SK-N-SH treated with all-trans-retinoic acid at 6 μM for 48 hours (cell line): ENCODE data around the gene BLM.

Experiments
- BACH2 ChIP-seq: fragments of 250-450 bp; sonication (Bioruptor Pico); IDR thresholded peaks from 2 replicates; pipeline ENCODE4 v1.9.0; 2021; ENCODE audit warnings: mild to moderate bottlenecking, borderline replicate concordance
- OSR1 ChIP-seq: fragments of 250-450 bp; sonication (Bioruptor Pico); IDR thresholded peaks from 2 replicates; pipeline ENCODE4 v1.8.0; 2022; ENCODE audit warnings: moderate library complexity, mild to moderate bottlenecking, inconsistent platforms
- ZC3H10 ChIP-seq: fragments of 250-450 bp; sonication (Bioruptor Pico); IDR thresholded peaks from 2 replicates; pipeline ENCODE4 v1.5.1; 2021; ENCODE audit warnings: mild to moderate bottlenecking, moderate library complexity
- ZFP3 ChIP-seq: fragments of 250-450 bp; sonication (Bioruptor Pico); IDR thresholded peaks from 2 replicates; pipeline ENCODE4 v1.5.0; 2020; ENCODE audit warnings: mild to moderate bottlenecking, moderate library complexity
- TF ChIP-seq, protein P1 (sequence below): fragments of 250-450 bp; sonication (Bioruptor Pico); IDR thresholded peaks from 2 replicates; pipeline ENCODE4 v1.8.0; 2020; ENCODE audit warnings: mild to moderate bottlenecking, moderate library complexity, borderline replicate concordance

DNA sequence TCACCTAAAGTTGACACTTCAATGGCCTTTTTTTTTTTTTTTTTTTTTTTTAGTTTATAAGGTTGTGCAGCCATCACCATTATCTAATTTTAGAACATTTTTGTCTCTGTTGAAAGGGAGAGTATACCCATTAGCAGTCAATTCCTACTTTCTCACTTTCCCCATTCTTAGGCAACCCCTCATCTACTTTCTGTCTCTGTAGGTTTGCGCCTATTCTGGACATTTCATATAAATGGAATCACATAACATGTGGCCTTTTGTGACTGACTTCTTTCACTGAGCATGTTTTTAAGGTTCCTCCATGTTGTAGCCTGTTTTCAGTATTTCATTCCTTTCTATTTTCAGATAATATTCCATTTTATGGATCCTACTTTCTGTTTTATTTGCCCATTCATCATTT lies 56.3 kb downstream of the BLM start:
- TF ChIP-seq OSR1 (CRISPR knock-in tag) (no peak), ZFP3 (no peak), BACH2 (CRISPR knock-in tag) (no peak), ZC3H10 (CRISPR knock-in tag) (no peak)
- TF ChIP-seq, protein P1, sequence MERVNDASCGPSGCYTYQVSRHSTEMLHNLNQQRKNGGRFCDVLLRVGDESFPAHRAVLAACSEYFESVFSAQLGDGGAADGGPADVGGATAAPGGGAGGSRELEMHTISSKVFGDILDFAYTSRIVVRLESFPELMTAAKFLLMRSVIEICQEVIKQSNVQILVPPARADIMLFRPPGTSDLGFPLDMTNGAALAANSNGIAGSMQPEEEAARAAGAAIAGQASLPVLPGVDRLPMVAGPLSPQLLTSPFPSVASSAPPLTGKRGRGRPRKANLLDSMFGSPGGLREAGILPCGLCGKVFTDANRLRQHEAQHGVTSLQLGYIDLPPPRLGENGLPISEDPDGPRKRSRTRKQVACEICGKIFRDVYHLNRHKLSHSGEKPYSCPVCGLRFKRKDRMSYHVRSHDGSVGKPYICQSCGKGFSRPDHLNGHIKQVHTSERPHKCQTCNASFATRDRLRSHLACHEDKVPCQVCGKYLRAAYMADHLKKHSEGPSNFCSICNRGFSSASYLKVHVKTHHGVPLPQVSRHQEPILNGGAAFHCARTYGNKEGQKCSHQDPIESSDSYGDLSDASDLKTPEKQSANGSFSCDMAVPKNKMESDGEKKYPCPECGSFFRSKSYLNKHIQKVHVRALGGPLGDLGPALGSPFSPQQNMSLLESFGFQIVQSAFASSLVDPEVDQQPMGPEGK (CRISPR knock-in tag) = no peak
